ENCODE results near the gene OR2F1.

GRCh38 chr7:143936087-143937009 lies 18.3 kb upstream of the OR2F1 start:
- TF ChIP-seq EZH2 (IDR thresholded peaks at IDR 0.05; ENCODE audit: low read length, missing control alignments), result no peak
- TF ChIP-seq CTCF (conservative IDR thresholded peaks at IDR 0.05 in 1 of 2, IDR thresholded peaks at IDR 0.05 in 1 of 2; ENCODE audit: low read depth in 1 of 2, low read length in 2 of 2), result no peak

Data from fibroblast of lung (primary cell).